BJ (cell line): ENCODE measurements around the gene PIK3CD. TPM values are rescaled to one million over a fixed set of nuclear protein-coding genes. Genes with fewer than 3 reads are reported as not detected.
"Not testable (repeated sequence)": the region's sequence is repeated elsewhere in the genome, so short reads cannot be mapped to it uniquely, and the experiment has no call there.

Experiments used
- CTCF ChIA-PET: fragments of 350-600 bp; formaldehyde crosslinking; extraction: SDS; loops from one replicate; lab custom pipeline; 2021; ENCODE audit warnings: antibody characterized with exemption, inconsistent platforms; lab: Yijun Ruan, JAX
- POLR2A ChIA-PET: fragments of 300-600 bp; sonication (Branson Sonifier 250); formaldehyde crosslinking; extraction: SDS; loops from one replicate; lab custom pipeline; 2021; ENCODE audit warnings: antibody characterized with exemption; lab: Charles Lee
- DNase-seq: peaks from one replicate; pipeline ENCODE4 v3.0.0-alpha.2; 2011; ENCODE audit warnings: low read depth
- H3K27me3 ChIP-seq: 2 replicates; pipeline ENCODE4 v1.6.0; 2011; ENCODE audit warnings: low read length; ENCODE audit not compliant: control insufficient read depth, insufficient read depth
- H3K36me3 ChIP-seq: 2 replicates; pipeline ENCODE4 v1.5.1; 2011; ENCODE audit warnings: low read length; ENCODE audit not compliant: control insufficient read depth, insufficient read depth
- H3K4me3 ChIP-seq: 2 replicates; pipeline ENCODE4 v1.5.1; 2011; ENCODE audit warnings: low read depth, mild to moderate bottlenecking, control low read depth, low read length
- CTCF ChIP-seq: IDR thresholded peaks from 2 replicates; pipeline ENCODE4 v1.5.1; 2011; ENCODE audit warnings: low read depth, mild to moderate bottlenecking, control low read depth, inconsistent platforms, low read length, moderate library complexity; ENCODE audit not compliant: insufficient read depth
- polyA plus RNA-seq: library from polyadenylated mRNA; depleted of rRNA; stranded (reverse); fragments of >200 nt; gene quantifications from 2 replicates; pipeline ENCODE4 v1.2.3, GENCODE V29; 2011

Gene PIK3CD
- polyA plus RNA-seq, 1 experiment: 9.2 TPM

GRCh38 chr1:9621032-9621431 is 30.5 kb upstream of the PIK3CD start:
- H3K4me3 ChIP-seq: no peak overlapping the region
- H3K36me3 ChIP-seq: no peaks in the 10 kb centered on the region
- TF ChIP-seq CTCF: no peak
- POLR2A ChIA-PET: no interaction called here
- peaks cover 3% of the 10 kb centered on the region; the same call in 1 of the 2 replicates for H3K27me3 ChIP-seq
- CTCF ChIA-PET: interaction anchor here (1.2 kb wide), 1 partner anchor 31 kb away, joined by 3 read pairs; no protein-coding TSS in a partner anchor
- no peak for DNase-seq

- CTCF ChIA-PET: interaction anchor here (0.6 to 4.4 kb wide), 2 partner anchors 8 to 71 kb away, joined by 3 to 27 read pairs; no protein-coding TSS in a partner anchor
- Histone ChIP-seq H3K36me3 (no peaks in the 10 kb centered on the region), H3K4me3 (no peak overlapping the region), H3K27me3 (no peaks in the 10 kb centered on the region)
- DNase-seq: no peak
- no peak for TF ChIP-seq CTCF
- POLR2A ChIA-PET: interaction anchor here (0.6 kb wide), 1 partner anchor 56 kb away, joined by 3 read pairs; no protein-coding TSS in a partner anchor
Measured at GRCh38 chr1:9624081-9624480, 27.4 kb upstream of the PIK3CD start.

DNA sequence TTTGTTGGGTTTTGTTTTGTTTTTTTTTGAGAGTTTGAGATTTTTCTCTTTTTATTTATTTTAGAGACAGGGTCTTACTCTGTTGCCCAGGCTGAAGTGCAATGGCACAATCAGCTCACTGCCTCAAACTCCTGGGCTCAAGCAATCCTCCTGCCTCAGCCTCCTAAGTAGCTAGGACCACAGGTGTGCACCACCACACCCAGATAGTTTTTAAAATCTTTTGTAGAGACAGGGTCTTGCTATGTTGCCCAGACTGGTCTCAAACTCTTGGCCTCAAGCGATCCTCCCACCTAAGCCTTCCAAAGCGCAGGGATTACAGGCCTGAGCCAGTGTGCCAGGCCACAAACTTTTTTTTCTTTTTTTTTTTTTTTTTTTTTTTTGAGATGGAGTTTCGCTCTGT is 26.5 kb upstream of the PIK3CD start:
- H3K27me3 ChIP-seq, DNase-seq, POLR2A ChIA-PET, H3K36me3 ChIP-seq, H3K4me3 ChIP-seq: not testable (repeated sequence)
- CTCF ChIA-PET: interaction anchor here (0.7 to 4.6 kb wide), 3 partner anchors 9 to 244 kb away, joined by 3 to 50 read pairs (median 27); no protein-coding TSS in a partner anchor

DNA sequence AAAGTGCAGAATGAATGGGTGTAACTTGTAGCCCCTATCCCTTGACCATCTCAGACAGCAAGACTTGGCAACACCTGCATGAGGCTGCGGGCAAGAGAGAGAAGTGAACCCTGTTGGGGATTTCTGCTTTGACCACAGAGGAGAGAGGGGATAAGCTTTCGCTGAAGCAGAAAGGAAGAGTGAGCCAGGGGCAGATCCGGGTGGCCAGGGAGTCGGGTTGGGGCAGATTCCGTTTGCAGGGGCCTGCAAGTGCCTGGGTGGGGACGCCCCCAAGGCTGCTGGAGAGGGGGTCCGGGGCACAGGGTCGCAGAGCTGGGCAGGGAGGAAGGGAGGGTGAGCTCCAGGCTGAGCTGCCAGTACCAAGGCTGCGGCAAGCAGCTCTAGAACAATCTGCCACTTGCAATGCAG is 25.3 kb upstream of the PIK3CD start:
- POLR2A ChIA-PET: no interaction called here
- Histone ChIP-seq H3K27me3 (no peaks in the 10 kb centered on the region), H3K4me3 (no peak overlapping the region), H3K36me3 (no peaks in the 10 kb centered on the region)
- CTCF ChIA-PET: interaction anchor here (0.5 to 5.1 kb wide), 43 partner anchors 10 to 317 kb away, joined by 3 to 50 read pairs (median 6); partner anchors contain the start of genes LZIC, NMNAT1 and PIK3CD
- TF ChIP-seq CTCF: no peak
- DNase-seq: no peak

DNA sequence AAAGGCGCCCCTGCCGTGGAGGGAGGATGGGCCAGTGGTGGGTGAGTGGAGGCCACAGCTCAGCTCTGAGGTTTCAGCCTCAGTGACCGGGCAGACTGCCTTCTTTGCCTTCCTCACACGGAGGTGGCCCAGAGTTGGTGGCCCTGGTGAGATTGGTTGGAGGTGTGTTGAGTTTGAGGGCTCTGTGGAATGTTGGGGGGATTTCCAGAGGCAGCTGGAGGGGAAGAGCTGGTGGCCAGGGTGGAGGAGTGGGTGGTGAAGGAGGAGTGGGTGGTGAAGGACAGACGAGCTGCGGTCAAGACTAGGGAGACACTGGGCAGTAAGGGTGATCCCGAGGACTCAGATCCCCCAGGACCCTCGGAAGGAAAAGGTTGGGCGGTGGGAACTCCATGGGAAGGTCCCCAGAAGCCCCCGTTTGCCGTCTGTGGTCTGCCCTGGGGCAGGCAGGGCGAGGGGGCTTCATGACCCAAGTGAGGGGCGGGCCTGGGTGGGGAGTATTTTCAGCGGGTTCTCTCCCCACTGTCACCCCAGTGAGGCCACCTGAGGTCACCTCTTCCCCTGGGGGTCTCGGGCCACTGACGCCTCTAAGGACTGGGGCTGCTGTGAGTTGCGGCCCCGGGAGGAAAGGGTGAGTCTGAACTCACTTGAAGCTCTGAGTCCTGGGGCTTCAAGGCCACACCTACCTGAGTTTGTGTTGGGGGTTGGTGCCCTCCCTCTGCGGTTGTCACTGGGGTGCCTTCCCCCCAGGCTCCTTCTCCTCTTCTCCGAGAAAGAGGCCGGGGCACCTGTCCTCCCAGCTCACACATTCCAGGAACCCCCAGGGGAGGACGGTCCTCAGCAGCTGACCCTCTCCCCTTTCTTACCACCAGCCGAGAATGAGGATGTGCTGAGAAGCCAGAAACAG is 22.7 kb upstream of the PIK3CD start:
- POLR2A ChIA-PET: no interaction called here
- no peak for TF ChIP-seq CTCF
- Histone ChIP-seq H3K36me3 (no peaks in the 10 kb centered on the region), H3K4me3 (no peak overlapping the region), H3K27me3 (no peaks in the 10 kb centered on the region)
- CTCF ChIA-PET: interaction anchor here (0.6 to 5.1 kb wide), 16 partner anchors 8 to 801 kb away, joined by 3 to 50 read pairs (median 13); partner anchors contain the start of gene PIK3CD
- no peak for DNase-seq
